SJSA1 (cell line): Measurements from ENCODE around the gene GAP43. TPM values are rescaled to one million over a fixed set of nuclear protein-coding genes. Genes with fewer than 3 reads are reported as not detected.

ENCODE experiments used
- DNase-seq, 2 experiments: peaks; one replicate each; pipeline ENCODE4 v3.0.0-alpha.2; 2015 to 2020; ENCODE audit warnings: low spot score in 2 of 2, low read depth in 1 of 2
- H3K27ac ChIP-seq: fragments of 250-450 bp; sonication (Bioruptor Pico); 2 replicates; pipeline ENCODE4 v1.5.1; 2020; ENCODE audit warnings: mild to moderate bottlenecking, moderate library complexity
- H3K27me3 ChIP-seq: fragments of 250-450 bp; sonication (Bioruptor Pico); replicated peaks from 2 replicates; pipeline ENCODE4 v1.5.1; 2020; ENCODE audit warnings: mild to moderate bottlenecking, moderate library complexity
- H3K36me3 ChIP-seq: fragments of 250-450 bp; sonication (Bioruptor Pico); 2 replicates; pipeline ENCODE4 v1.5.1; 2020; ENCODE audit warnings: mild to moderate bottlenecking
- H3K4me1 ChIP-seq: fragments of 250-450 bp; sonication (Bioruptor Pico); replicated peaks from 2 replicates; pipeline ENCODE4 v1.6.1; 2021; ENCODE audit warnings: mild to moderate bottlenecking
- H3K4me3 ChIP-seq: fragments of 250-450 bp; sonication (Bioruptor Pico); 2 replicates; pipeline ENCODE4 v1.5.1; 2020; ENCODE audit warnings: mild to moderate bottlenecking
- H3K9me3 ChIP-seq: fragments of 250-450 bp; sonication (Bioruptor Pico); replicated peaks from 2 replicates; pipeline ENCODE4 v1.5.1; 2020; ENCODE audit warnings: mild to moderate bottlenecking
- total RNA-seq: library from RNA; depleted of rRNA; stranded (reverse); fragments of >200 nt; shearing (Covaris generic); gene quantifications from 2 replicates; pipeline ENCODE4 v1.2.3, GENCODE V29; 2014; rRNA removed

Gene GAP43
- total RNA-seq: not detected in 2 replicates

DNA sequence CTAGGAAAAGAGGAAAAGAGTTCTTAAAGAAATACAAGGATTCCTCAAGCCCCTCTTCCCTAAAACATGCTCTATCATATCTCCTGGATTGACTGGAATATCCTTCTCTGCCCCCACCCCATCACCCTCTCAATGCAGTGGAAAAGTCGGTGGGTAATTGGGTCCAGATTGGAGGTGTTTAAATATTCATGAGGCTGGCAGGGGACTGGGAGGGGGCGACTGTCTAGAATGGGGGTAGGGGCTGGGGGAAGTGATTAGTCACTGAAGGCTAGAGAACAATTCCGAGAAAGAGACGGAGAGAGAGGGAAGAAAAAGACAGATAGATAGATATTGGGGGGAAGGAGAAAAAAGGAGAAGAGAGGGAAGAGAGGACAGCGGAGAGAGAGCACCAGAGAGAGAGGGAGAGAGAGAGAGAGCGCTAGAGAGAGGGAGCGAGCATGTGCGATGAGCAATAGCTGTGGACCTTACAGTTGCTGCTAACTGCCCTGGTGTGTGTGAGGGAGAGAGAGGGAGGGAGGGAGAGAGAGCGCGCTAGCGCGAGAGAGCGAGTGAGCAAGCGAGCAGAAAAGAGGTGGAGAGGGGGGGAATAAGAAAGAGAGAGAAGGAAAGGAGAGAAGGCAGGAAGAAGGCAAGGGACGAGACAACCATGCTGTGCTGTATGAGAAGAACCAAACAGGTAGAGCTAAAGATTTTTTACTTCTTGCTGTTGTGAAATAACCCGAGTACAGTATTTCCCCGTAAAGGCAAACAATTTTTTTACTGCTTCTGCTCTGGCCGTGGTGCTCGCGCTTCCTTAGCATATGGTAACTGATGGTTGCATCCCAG is at the start of gene GAP43:
Gene GAP43, plus strand, starts transcription at position 467 of the 825 bp plus-strand sequence. Its CDS starts 180 bp downstream, at position 647.
- H3K4me3 ChIP-seq: no peak within 1 kb of the TSS
- peak; percentile 7 to 46 for DNase-seq
- H3K36me3 ChIP-seq: no peaks in the 10 kb centered on the region
- no peaks in the 10 kb centered on the region for H3K9me3 ChIP-seq
- no peaks in the 10 kb centered on the region for H3K4me1 ChIP-seq
- H3K27me3 ChIP-seq: no peaks in the 10 kb centered on the region; the same call in 1 of the 2 replicates
- H3K27ac ChIP-seq: no peak within 1 kb of the TSS

GRCh38 chr3:115576325-115576875 is 46.9 kb upstream of the GAP43 start:
- Histone ChIP-seq H3K27me3 (no peaks in the 10 kb centered on the region), H3K36me3 (no peaks in the 10 kb centered on the region), H3K4me3 (no peak overlapping the region), H3K4me1 (no peaks in the 10 kb centered on the region), H3K9me3 (no peaks in the 10 kb centered on the region), H3K27ac (no peak overlapping the region)
- no peak for DNase-seq

DNA sequence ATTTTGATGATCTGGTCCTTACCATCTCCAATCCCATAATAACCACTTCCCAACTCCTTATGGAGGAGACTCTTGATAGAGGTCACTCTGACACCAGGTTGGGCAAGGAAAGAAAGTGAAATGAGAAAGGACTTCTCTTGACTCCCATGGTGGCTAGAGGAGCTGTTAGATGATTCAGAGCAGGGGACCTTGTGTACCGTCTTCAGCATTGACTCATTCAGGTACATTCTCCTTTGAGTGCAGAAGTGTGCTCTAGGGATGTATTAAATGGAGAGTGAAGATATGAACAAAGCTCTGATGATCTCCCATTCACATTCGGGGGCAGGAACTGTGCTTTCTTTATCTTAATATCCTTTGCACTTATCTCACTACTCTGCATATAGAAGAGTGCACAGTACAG is 46.3 kb upstream of the GAP43 start:
- H3K9me3 ChIP-seq: no peaks in the 10 kb centered on the region
- H3K27ac ChIP-seq: no peak overlapping the region
- DNase-seq: no peak
- no peaks in the 10 kb centered on the region for H3K36me3 ChIP-seq
- H3K4me1 ChIP-seq: no peaks in the 10 kb centered on the region
- H3K27me3 ChIP-seq: no peaks in the 10 kb centered on the region
- no peak overlapping the region for H3K4me3 ChIP-seq

DNA sequence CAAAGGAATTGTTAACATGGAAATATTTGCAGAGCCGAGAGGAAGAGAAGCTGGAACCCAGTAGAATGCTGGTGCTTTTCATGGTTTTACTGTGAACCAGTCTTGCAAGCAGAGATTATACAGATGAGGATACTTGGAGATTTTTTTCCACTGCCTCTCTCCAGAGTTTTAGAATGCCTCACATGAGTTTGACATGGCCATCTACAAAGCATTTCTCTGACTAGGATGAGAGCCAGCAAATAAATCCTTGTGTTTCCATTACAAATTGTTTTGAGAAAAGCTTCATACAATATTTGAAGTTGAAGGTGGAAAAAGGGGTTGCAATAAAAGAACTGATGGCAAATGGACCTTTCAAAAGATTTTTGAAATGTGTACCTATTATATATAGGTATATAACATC is 45.0 kb upstream of the GAP43 start:
- Histone ChIP-seq H3K9me3 (no peaks in the 10 kb centered on the region), H3K4me1 (no peaks in the 10 kb centered on the region), H3K4me3 (no peak overlapping the region), H3K27ac (no peak overlapping the region), H3K36me3 (no peaks in the 10 kb centered on the region), H3K27me3 (no peaks in the 10 kb centered on the region)
- DNase-seq: no peak

GRCh38 chr3:115580566-115580965 is 42.7 kb upstream of the GAP43 start:
- no peaks in the 10 kb centered on the region for H3K36me3 ChIP-seq
- 0 out of 2 replicates have a peak, but pooled peaks cover 2% of the 10 kb centered on the region for H3K27me3 ChIP-seq
- H3K27ac ChIP-seq: no peak overlapping the region
- no peak overlapping the region for H3K4me3 ChIP-seq
- DNase-seq: no peak
- H3K9me3 ChIP-seq: no peaks in the 10 kb centered on the region
- H3K4me1 ChIP-seq: no peaks in the 10 kb centered on the region

GRCh38 chr3:115581362-115582135 is 41.8 kb upstream of the GAP43 start:
- Histone ChIP-seq H3K4me1 (no peaks in the 10 kb centered on the region), H3K36me3 (no peaks in the 10 kb centered on the region), H3K27me3 (0 out of 2 replicates have a peak, but pooled peaks cover 2% of the 10 kb centered on the region), H3K4me3 (no peak overlapping the region), H3K27ac (no peak overlapping the region), H3K9me3 (no peaks in the 10 kb centered on the region)
- DNase-seq: no peak

DNA sequence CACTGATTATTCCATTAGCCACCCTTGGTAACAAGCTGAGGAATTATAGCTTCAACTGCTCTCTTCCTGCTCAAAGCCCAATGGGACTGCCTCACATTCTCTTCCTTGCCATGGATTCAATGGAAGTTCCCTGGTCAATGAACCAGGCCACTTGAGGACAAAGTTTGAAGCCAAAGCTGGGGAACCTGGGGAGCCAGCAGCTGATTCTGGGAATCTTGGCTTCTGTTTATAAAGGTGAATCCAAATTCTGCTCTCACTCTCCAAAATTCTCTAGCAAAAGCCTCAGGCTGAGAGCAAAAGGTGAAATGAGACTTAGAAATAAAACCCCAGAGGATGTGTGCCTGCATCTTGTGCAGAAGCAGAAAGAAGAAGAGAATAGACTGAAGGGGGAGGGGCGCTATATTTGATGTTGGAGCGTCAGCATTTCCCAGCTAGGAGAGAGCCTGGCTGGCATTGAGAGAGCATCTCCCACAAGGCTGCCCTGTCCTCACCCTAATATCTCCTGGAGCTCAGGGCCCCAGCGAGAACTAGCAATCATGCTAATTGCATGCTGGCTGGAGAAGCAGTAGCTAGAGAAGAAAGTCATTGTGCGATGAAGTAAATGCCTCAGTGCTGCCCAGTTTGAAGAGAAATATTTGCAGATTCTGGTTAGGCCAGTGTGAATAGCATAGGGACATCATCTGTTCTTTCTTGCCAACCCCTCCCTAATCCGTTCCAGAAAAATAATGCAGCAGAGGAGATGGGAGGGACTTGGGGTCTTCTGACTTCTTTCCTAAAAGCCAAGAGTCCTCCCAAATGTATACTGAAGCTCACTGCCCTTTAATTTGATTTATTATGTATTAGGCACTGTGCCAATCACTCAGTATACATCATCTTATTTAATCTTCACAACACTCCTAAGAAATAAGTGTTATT is 34.9 kb upstream of the GAP43 start:
- no peaks in the 10 kb centered on the region for H3K9me3 ChIP-seq
- no peak overlapping the region for H3K4me3 ChIP-seq
- no peak for DNase-seq
- no peak overlapping the region for H3K27ac ChIP-seq
- H3K4me1 ChIP-seq: no peaks in the 10 kb centered on the region
- H3K36me3 ChIP-seq: no peaks in the 10 kb centered on the region
- 0 out of 2 replicates have a peak, but pooled peaks cover 2% of the 10 kb centered on the region for H3K27me3 ChIP-seq

- Histone ChIP-seq H3K36me3 (no peaks in the 10 kb centered on the region), H3K4me3 (no peak overlapping the region), H3K27ac (no peak overlapping the region), H3K27me3 (no peaks in the 10 kb centered on the region), H3K4me1 (no peaks in the 10 kb centered on the region), H3K9me3 (no peaks in the 10 kb centered on the region)
- DNase-seq: no peak
Observed at GRCh38 chr3:115590873-115591272, 32.4 kb upstream of the GAP43 start.

DNA sequence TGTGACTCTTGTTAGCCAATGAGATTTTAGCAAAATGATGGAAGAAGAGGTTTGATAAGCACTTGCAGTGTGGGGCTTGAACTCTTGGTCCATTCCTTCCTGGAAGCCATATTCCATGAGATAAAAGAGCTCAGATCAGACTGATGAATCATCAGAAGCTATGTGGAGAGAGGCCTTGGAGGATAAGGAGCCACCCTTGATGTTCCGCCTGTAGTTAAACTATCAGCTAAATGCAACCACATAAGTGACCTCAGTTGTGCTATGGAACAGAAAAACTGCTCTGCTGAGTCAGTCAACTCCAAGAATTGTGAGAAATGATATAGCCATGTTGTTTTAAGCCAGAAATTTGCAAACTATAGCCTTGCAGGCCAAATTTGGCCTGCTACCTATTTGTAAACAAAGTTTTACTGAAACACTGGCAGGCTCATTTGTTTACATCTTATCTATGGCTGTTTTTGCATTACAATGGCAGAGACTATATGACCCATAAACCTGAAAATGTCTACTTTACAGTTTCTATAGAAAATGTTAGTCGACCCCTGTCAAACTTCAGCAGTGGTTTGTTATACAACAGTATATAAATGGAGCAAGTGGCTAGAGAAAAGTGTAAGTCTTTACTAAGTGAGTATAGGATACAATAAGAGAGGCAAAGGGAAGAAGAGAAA is 27.6 kb upstream of the GAP43 start:
- Histone ChIP-seq H3K4me1 (no peaks in the 10 kb centered on the region), H3K36me3 (no peaks in the 10 kb centered on the region), H3K9me3 (no peaks in the 10 kb centered on the region), H3K27me3 (no peaks in the 10 kb centered on the region), H3K4me3 (no peak overlapping the region), H3K27ac (no peak overlapping the region)
- DNase-seq: no peak

- no peaks in the 10 kb centered on the region for H3K4me1 ChIP-seq
- H3K27ac ChIP-seq: no peak overlapping the region
- DNase-seq: no peak
Observed at GRCh38 chr3:115598216-115598615, 25.1 kb upstream of the GAP43 start.

DNA sequence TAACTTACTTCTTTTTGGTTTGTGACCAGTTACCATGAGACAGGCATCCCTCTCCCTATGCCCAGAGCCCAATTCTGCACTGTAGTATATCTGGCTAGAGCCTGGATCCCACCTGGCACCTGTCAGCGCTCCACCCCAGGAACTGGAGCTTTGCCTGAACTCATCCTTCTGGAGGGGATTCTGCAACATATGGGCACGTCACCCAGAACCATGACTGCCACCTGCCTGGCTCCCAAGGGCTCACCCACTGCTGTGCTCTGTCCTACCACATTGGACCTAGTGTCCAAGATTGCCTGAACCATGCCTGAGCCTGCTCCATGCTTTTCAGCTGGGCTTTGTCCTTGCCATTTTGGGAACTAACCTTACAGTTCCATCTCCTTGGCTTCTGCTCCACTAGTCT is 21.1 kb upstream of the GAP43 start:
- H3K4me1 ChIP-seq: no peaks in the 10 kb centered on the region
- no peaks in the 10 kb centered on the region for H3K9me3 ChIP-seq
- H3K36me3 ChIP-seq: no peaks in the 10 kb centered on the region
- H3K27ac ChIP-seq: no peak overlapping the region
- no peak for DNase-seq
- no peaks in the 10 kb centered on the region for H3K27me3 ChIP-seq
- H3K4me3 ChIP-seq: no peak overlapping the region

More at GRCh38 chr3:115598216-115598615, 25.1 kb upstream of the GAP43 start:
- Histone ChIP-seq H3K27me3 (no peaks in the 10 kb centered on the region), H3K4me3 (no peak overlapping the region), H3K9me3 (no peaks in the 10 kb centered on the region), H3K36me3 (no peaks in the 10 kb centered on the region)

DNA sequence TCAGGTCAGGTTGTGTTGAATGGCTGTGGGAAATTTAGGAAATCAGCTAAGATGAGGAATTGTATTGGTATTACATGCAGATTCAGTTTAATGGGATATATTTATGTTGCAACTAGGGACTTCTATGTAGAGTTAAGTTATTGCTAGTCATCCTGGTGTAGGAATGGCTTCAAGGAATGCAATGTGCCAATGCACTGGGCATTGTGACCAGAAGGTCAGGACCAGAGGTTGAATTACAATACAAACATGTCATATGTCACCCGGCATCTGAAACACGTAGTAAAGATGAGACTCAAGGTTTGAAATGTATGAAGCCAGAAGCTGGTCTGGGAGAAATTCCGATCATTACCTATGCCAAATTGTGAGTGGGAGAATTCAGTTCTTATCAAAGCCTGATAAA is 11.7 kb upstream of the GAP43 start:
- H3K27ac ChIP-seq: no peak overlapping the region
- no peak overlapping the region for H3K4me3 ChIP-seq

More for the DNA sequence above, 11.7 kb upstream of the GAP43 start:
- Histone ChIP-seq H3K36me3 (no peaks in the 10 kb centered on the region), H3K27me3 (no peaks in the 10 kb centered on the region), H3K4me1 (no peaks in the 10 kb centered on the region), H3K9me3 (no peaks in the 10 kb centered on the region)
- no peak for DNase-seq
